IMR-90 (cell line): ENCODE data around the gene FAH. TPM values are rescaled to one million over a fixed set of nuclear protein-coding genes. Genes with fewer than 3 reads are reported as not detected.
A peak's percentile ranks its signal among the peaks of the same experiment; 100 is the strongest.

Experiments used
- ATAC-seq: fragments of 200-7000 bp; cut with Tn5 transposase; 2 replicates; pipeline ENCODE4 v1.9.1; 2020; ENCODE audit warnings: low read depth, mild to moderate bottlenecking, moderate library complexity
- BruUV-seq: library from RNA; stranded (reverse); fragments of 400-500 nt; replicated peaks from 2 replicates; lab custom pipeline; 2021; lab: Mats Ljungman, UMichigan
- CTCF ChIA-PET: fragments of 300-600 bp; formaldehyde crosslinking; extraction: SDS; loops from one replicate; lab custom pipeline; 2021; ENCODE audit warnings: antibody characterized with exemption; lab: Yijun Ruan, JAX
- POLR2A ChIA-PET: fragments of 300-600 bp; sonication (Branson Sonifier 250); formaldehyde crosslinking; loops from one replicate; lab custom pipeline; 2022; ENCODE audit warnings: antibody characterized with exemption; ENCODE audit not compliant: unreplicated experiment; lab: Charles Lee
- DNase-seq: peaks from one replicate; pipeline ENCODE4 v3.0.0; 2013
- H2AFZ ChIP-seq: replicated peaks from 2 replicates; pipeline ENCODE3; 2013; ENCODE audit warnings: low read length, mild to moderate bottlenecking; ENCODE audit not compliant: poor library complexity
- H2AK5ac ChIP-seq: 2 replicates; pipeline ENCODE4 v1.6.1; 2013; ENCODE audit warnings: low read depth, low read length, inconsistent platforms
- H2AK9ac ChIP-seq: replicated peaks from 2 replicates; pipeline ENCODE3; 2013; ENCODE audit warnings: mild to moderate bottlenecking, low read depth, low read length, moderate library complexity; ENCODE audit not compliant: poor library complexity
- H2BK120ac ChIP-seq: 2 replicates; pipeline ENCODE4 v1.6.1; 2013; ENCODE audit warnings: low read depth, low read length, inconsistent platforms
- H2BK15ac ChIP-seq: 3 replicates; pipeline ENCODE4 v1.6.1; 2013; ENCODE audit warnings: low read depth, low read length, inconsistent platforms
- H2BK20ac ChIP-seq: 2 replicates; pipeline ENCODE4 v1.6.1; 2013; ENCODE audit warnings: low read depth, mild to moderate bottlenecking, inconsistent platforms, low read length, moderate library complexity
- H2BK5ac ChIP-seq: 2 replicates; pipeline ENCODE4 v1.6.1; 2013; ENCODE audit warnings: mild to moderate bottlenecking, low read depth, low read length, inconsistent platforms; ENCODE audit not compliant: poor library complexity, severe bottlenecking
- H3K14ac ChIP-seq: replicated peaks from 2 replicates; pipeline ENCODE4 v1.6.1; 2013; ENCODE audit warnings: low read depth, low read length, inconsistent platforms
- H3K18ac ChIP-seq: 2 replicates; pipeline ENCODE4 v1.6.1; 2013; ENCODE audit warnings: low read depth, low read length, control low read depth
- H3K23ac ChIP-seq: 2 replicates; pipeline ENCODE4 v1.6.1; 2013; ENCODE audit warnings: low read depth, low read length, inconsistent platforms
- H3K27ac ChIP-seq: 2 replicates; pipeline ENCODE4 v1.5.1; 2013; ENCODE audit warnings: mild to moderate bottlenecking, control low read depth, low read length; ENCODE audit not compliant: insufficient read depth
- H3K27me3 ChIP-seq: 2 replicates; pipeline ENCODE4 v1.6.1; 2013; ENCODE audit warnings: low read length; ENCODE audit not compliant: control insufficient read depth, insufficient read depth
- H3K36me3 ChIP-seq: 2 replicates; pipeline ENCODE4 v1.6.1; 2013; ENCODE audit warnings: low read length, mixed read lengths; ENCODE audit not compliant: control insufficient read depth, insufficient read depth
- H3K4ac ChIP-seq: 2 replicates; pipeline ENCODE4 v1.6.1; 2013; ENCODE audit warnings: low read depth, low read length, inconsistent platforms
- H3K4me1 ChIP-seq: 2 replicates; pipeline ENCODE4 v1.6.1; 2013; ENCODE audit warnings: low read length, mixed read lengths; ENCODE audit not compliant: control insufficient read depth, insufficient read depth
- H3K4me2 ChIP-seq: 2 replicates; pipeline ENCODE4 v1.6.1; 2013; ENCODE audit warnings: low read depth, mild to moderate bottlenecking, control low read depth, low read length, moderate library complexity
- H3K4me3 ChIP-seq: 2 replicates; pipeline ENCODE4 v1.5.1; 2013; ENCODE audit warnings: low read depth, mild to moderate bottlenecking, control low read depth, low read length, moderate library complexity; ENCODE audit not compliant: insufficient read depth
- H3K56ac ChIP-seq: 2 replicates; pipeline ENCODE4 v1.6.1; 2013; ENCODE audit warnings: low read length, inconsistent platforms; ENCODE audit not compliant: insufficient read depth; ENCODE audit errors: extremely low read depth
- H3K79me1 ChIP-seq, 2 experiments: 2 replicates each; pipeline ENCODE4 v1.6.1; 2013; ENCODE audit warnings: low read length in 2 of 2, inconsistent platforms in 1 of 2, low read depth in 1 of 2
- H3K9ac ChIP-seq: 2 replicates; pipeline ENCODE4 v1.6.1; 2013; ENCODE audit warnings: low read depth, low read length, control low read depth
- H3K9me1 ChIP-seq: 2 replicates; pipeline ENCODE4 v1.6.1; 2013; ENCODE audit warnings: low read length, inconsistent platforms; ENCODE audit not compliant: insufficient read depth
- H3K9me3 ChIP-seq: 2 replicates; pipeline ENCODE4 v1.6.1; 2013; ENCODE audit warnings: low read length; ENCODE audit not compliant: control insufficient read depth, insufficient read depth
- H4K20me1 ChIP-seq: 2 replicates; pipeline ENCODE4 v1.6.1; 2013; ENCODE audit warnings: low read length, inconsistent platforms; ENCODE audit not compliant: insufficient read depth
- H4K5ac ChIP-seq: 2 replicates; pipeline ENCODE4 v1.6.1; 2013; ENCODE audit warnings: mild to moderate bottlenecking, low read depth, low read length, control low read depth
- H4K8ac ChIP-seq, 2 experiments: 2 replicates each; pipeline ENCODE4 v1.6.1; 2013; ENCODE audit warnings: low read depth in 2 of 2, low read length in 2 of 2, control low read depth in 1 of 2, inconsistent platforms in 1 of 2
- H4K91ac ChIP-seq: 2 replicates; pipeline ENCODE4 v1.6.1; 2013; ENCODE audit warnings: low read depth, low read length, inconsistent platforms; ENCODE audit not compliant: insufficient read depth
- CEBPB ChIP-seq: IDR thresholded peaks from 2 replicates; pipeline ENCODE4 v1.6.1; 2012; ENCODE audit warnings: low read depth, low read length, improper control_type of control experiment
- CTCF ChIP-seq: conservative IDR thresholded peaks from 2 replicates; pipeline ENCODE4 v1.5.1; 2012; ENCODE audit warnings: mild to moderate bottlenecking, low read depth, low read length, improper control_type of control experiment
- FOS ChIP-seq: fragments of 150-350 bp; IDR thresholded peaks from 2 replicates; pipeline ENCODE4 v1.6.1; 2016; ENCODE audit warnings: low read depth, low read length
- MAZ ChIP-seq: IDR thresholded peaks from 2 replicates; pipeline ENCODE4 v1.6.1; 2012; ENCODE audit warnings: low read depth, mild to moderate bottlenecking, low read length, improper control_type of control experiment, moderate library complexity, borderline replicate concordance
- SMC3 ChIP-seq: fragments of 150-350 bp; IDR thresholded peaks from 2 replicates; pipeline ENCODE4 v1.6.1; 2016; ENCODE audit warnings: low read depth, mild to moderate bottlenecking, antibody characterized with exemption, low read length, moderate library complexity
- WGBS, 2 experiments: methylation state at CpG; one replicate each; pipeline versions ENCODE4 v1.1.5 to v1.1.7; 2013; ENCODE audit warnings: missing lambda C conversion rate in 2 of 2; ENCODE audit not compliant: insufficient read length in 1 of 2; ENCODE audit errors: extremely low coverage in 2 of 2; 5-methylcytosine and 5-hydroxymethylcytosine counted together
- dilution Hi-C: fragments of 300-500 bp; cut with HindIII; formaldehyde crosslinking; loops from one replicate; pipeline ENCODE4 v1.14.3; 2018; ENCODE audit warnings: low sequenced_read_pairs; ENCODE audit not compliant: unreplicated experiment
- in situ Hi-C: fragments of 300-500 bp; cut with MboI; formaldehyde crosslinking; loops from 3 replicates; pipeline ENCODE4 v1.14.3; 2019; ENCODE audit warnings: low sequenced_read_pairs, inconsistent platforms, mixed read lengths
- intact Hi-C: fragments of 100-400 bp; cut with micrococcal nuclease; formaldehyde crosslinking; loops from 2 replicates; pipeline ENCODE4 v1.10.0; 2022
- polyA plus RNA-seq, 3 experiments: library from polyadenylated mRNA; depleted of rRNA; stranded (reverse); fragments of >200 nt; gene quantifications; 2 replicates each; pipeline ENCODE4 v1.2.3, GENCODE V29; 2012; ENCODE audit warnings: low replicate concordance in 1 of 3
- total RNA-seq: library from RNA; depleted of rRNA; stranded (reverse); fragments of >200 nt; gene quantifications from 2 replicates; pipeline ENCODE4 v1.2.3, GENCODE V29; 2012

FAH gene
- total and polyA plus RNA-seq, 2 of the 4 experiments (the other 2 are of a cell fraction), result 43.1 to 48.6 TPM

GRCh38 chr15:80115021-80115420 is 37.8 kb upstream of the FAH start:
- Histone ChIP-seq H2BK120ac (no peak overlapping the region), H2BK20ac (no peak overlapping the region), H3K79me1 (peaks cover 14 to 62% of the 10 kb centered on the region in 2 experiments), H3K9me1 (0 out of 2 replicates have a peak, but pooled peaks cover under 1% of the 10 kb centered on the region), H2BK5ac (no peak overlapping the region), H3K14ac (peak overlapping the region; percentile 62; the same call in 1 of the 2 replicates), H3K27ac (no peak overlapping the region), H3K27me3 (no peaks in the 10 kb centered on the region), H4K8ac (no peak overlapping the region), H3K4me2 (no peak overlapping the region), H2AK9ac (no peak overlapping the region), H3K23ac (0 out of 2 replicates have a peak overlapping the region, but pooled peaks have one; percentile 69), H4K91ac (no peak overlapping the region), H3K56ac (no peak overlapping the region), H4K5ac (no peak overlapping the region), H2AFZ (no peak overlapping the region), H3K18ac (no peak overlapping the region), H3K4me1 (peaks cover 4% of the 10 kb centered on the region; the same call in 1 of the 2 replicates), H4K20me1 (peaks cover 17% of the 10 kb centered on the region; the same call in 1 of the 2 replicates), H3K4me3 (no peak overlapping the region), H3K4ac (no peak overlapping the region), H3K9ac (no peak overlapping the region), H2BK15ac (no peak overlapping the region), H3K36me3 (no peaks in the 10 kb centered on the region), H3K9me3 (no peaks in the 10 kb centered on the region), H2AK5ac (no peak overlapping the region)
- dilution Hi-C loops, result no loop called here
- POLR2A ChIA-PET, result no interaction called here
- no TSS peak for BruUV-seq
- TF ChIP-seq MAZ (no peak), FOS (no peak), CEBPB (no peak), SMC3 (no peak), CTCF (no peak)
- DNase-seq (no peak), ATAC-seq (no peak)
- WGBS, 2 experiments, result no CpG with 5 or more reads among the region's 1 CpG
- in situ Hi-C loops, result loop anchor here (5.0 kb wide), 1 partner anchor 52 kb away; no protein-coding TSS in a partner anchor
- CTCF ChIA-PET, result no interaction called here
- intact Hi-C loops, result no loop called here
